Liver (tissue), 9 donors: ENCODE measurements around the gene SUGP2. TPM values are rescaled to one million over a fixed set of nuclear protein-coding genes. Genes with fewer than 3 reads are reported as not detected.

Experiments
- DNase-seq: peaks from one replicate; pipeline ENCODE4 v3.0.0-alpha.2; 2017; ENCODE audit warnings: low spot score
- H3K27ac ChIP-seq, 2 donors: one replicate each; pipeline ENCODE4 v1.7.0; 2013; ENCODE audit warnings: inconsistent platforms in 2 of 2, low read length in 2 of 2, control low read depth in 1 of 2, low read depth in 1 of 2, mild to moderate bottlenecking in 1 of 2
- H3K27me3 ChIP-seq, 4 donors: one replicate each; pipeline versions ENCODE4 v1.6.1 to v1.7.0; 2013; ENCODE audit warnings: low read length in 3 of 4, inconsistent platforms in 1 of 4, mild to moderate bottlenecking in 1 of 4, moderate library complexity in 1 of 4; ENCODE audit not compliant: control insufficient read depth in 4 of 4, insufficient read depth in 4 of 4
- H3K36me3 ChIP-seq, 4 donors: one replicate each; pipeline versions ENCODE4 v1.6.1 to v1.7.0; 2013; ENCODE audit warnings: low read length in 3 of 4, mild to moderate bottlenecking in 3 of 4, low read depth in 1 of 4, moderate library complexity in 1 of 4; ENCODE audit not compliant: control insufficient read depth in 4 of 4, insufficient read depth in 3 of 4
- H3K4me1 ChIP-seq, 4 donors: one replicate each; pipeline versions ENCODE4 v1.6.1 to v1.7.0; 2013; ENCODE audit warnings: low read length in 3 of 4, mild to moderate bottlenecking in 3 of 4, moderate library complexity in 1 of 4; ENCODE audit not compliant: control insufficient read depth in 4 of 4, insufficient read depth in 4 of 4
- H3K4me3 ChIP-seq, 3 donors: one replicate each; pipeline versions ENCODE4 v1.6.1 to v1.7.0; 2013; ENCODE audit warnings: low read length in 3 of 3, control low read depth in 1 of 3, low read depth in 1 of 3, mild to moderate bottlenecking in 1 of 3
- H3K9ac ChIP-seq, 2 donors: one replicate each; pipeline ENCODE4 v1.7.0; 2013; ENCODE audit warnings: low read length in 2 of 2, mild to moderate bottlenecking in 2 of 2, moderate library complexity in 2 of 2, control low read depth in 1 of 2, low read depth in 1 of 2
- H3K9me3 ChIP-seq, 4 donors: one replicate each; pipeline versions ENCODE4 v1.6.1 to v1.7.0; 2013; ENCODE audit warnings: low read length in 3 of 4; ENCODE audit not compliant: control insufficient read depth in 4 of 4
- EGR1 ChIP-seq, 2 donors: IDR thresholded peaks; 2 replicates each; pipeline ENCODE4 v1.6.1; 2016 to 2018; ENCODE audit warnings: antibody characterized with exemption in 2 of 2, low read depth in 2 of 2
- FOXA1 ChIP-seq: IDR thresholded peaks from 2 replicates; pipeline ENCODE4 v1.6.1; 2016; ENCODE audit warnings: antibody characterized with exemption
- HNF4A ChIP-seq, 2 donors: conservative IDR thresholded peaks; 2 replicates each; pipeline ENCODE4 v1.6.1; 2016; ENCODE audit warnings: antibody characterized with exemption in 2 of 2, mild to moderate bottlenecking in 2 of 2
- HNF4G ChIP-seq: IDR thresholded peaks from 2 replicates; pipeline ENCODE4 v1.6.1; 2016; ENCODE audit warnings: antibody characterized with exemption
- JUND ChIP-seq, 2 donors: IDR thresholded peaks; 2 replicates each; pipeline ENCODE4 v1.6.1; 2016; ENCODE audit warnings: antibody characterized with exemption in 2 of 2
- NR2F2 ChIP-seq: IDR thresholded peaks from 2 replicates; pipeline ENCODE4 v1.6.1; 2016; ENCODE audit warnings: antibody characterized with exemption
- RAD21 ChIP-seq, 2 donors: IDR thresholded peaks; 2 replicates each; pipeline ENCODE4 v1.6.1; 2016; ENCODE audit warnings: antibody characterized with exemption in 2 of 2, mild to moderate bottlenecking in 2 of 2
- SP1 ChIP-seq: IDR thresholded peaks from 2 replicates; pipeline ENCODE4 v1.6.1; 2018; ENCODE audit warnings: antibody characterized with exemption, mild to moderate bottlenecking
- TAF1 ChIP-seq: conservative IDR thresholded peaks from 2 replicates; pipeline ENCODE4 v1.6.1; 2016; ENCODE audit warnings: antibody characterized with exemption, mild to moderate bottlenecking
- YY1 ChIP-seq: IDR thresholded peaks from 2 replicates; pipeline ENCODE4 v1.6.1; 2016; ENCODE audit warnings: antibody characterized with exemption, mild to moderate bottlenecking
- WGBS: extraction: QIAGEN DNeasy Blood & Tissue Kit; methylation state at CpG from one replicate; pipeline ENCODE4 v1.1.7; 2013; 5-methylcytosine and 5-hydroxymethylcytosine counted together
- polyA plus RNA-seq, 2 donors: library from polyadenylated mRNA; stranded (reverse) in 1 of 2; unstranded in 1 of 2; fragments of 200-250 nt in 1 of 2; fragments of >200 nt in 1 of 2; fragmentation: Nextera tagmentation in 1 of 2; extraction: Ambion mirVana in 1 of 2; gene quantifications; one replicate each; pipeline versions ENCODE4 v1.2.1 to v1.2.3, GENCODE V29; 2013 to 2015
- total RNA-seq, 2 donors: library from RNA; depleted of rRNA; stranded (reverse); fragments of >200 nt; gene quantifications; one replicate each; pipeline ENCODE4 v1.2.3, GENCODE V29; 2014
- TF ChIP-seq, protein P1 (sequence below): IDR thresholded peaks from 2 replicates; pipeline ENCODE4 v1.6.1; 2016; ENCODE audit warnings: antibody characterized with exemption, mild to moderate bottlenecking
- TF ChIP-seq, protein P2 (sequence below): IDR thresholded peaks from 2 replicates; pipeline ENCODE4 v1.6.1; 2016; ENCODE audit warnings: antibody characterized with exemption
- TF ChIP-seq, protein P3 (sequence below): fragments of 150-350 bp; IDR thresholded peaks from 2 replicates; pipeline ENCODE4 v1.5.1; 2017; ENCODE audit warnings: improper control_type of control experiment, low read depth, low read length; ENCODE audit not compliant: missing input control
- TF ChIP-seq, protein P4 (sequence below): IDR thresholded peaks from 2 replicates; pipeline ENCODE4 v1.6.1; 2016; ENCODE audit warnings: antibody characterized with exemption
- TF ChIP-seq, protein P5 (sequence below): IDR thresholded peaks from 2 replicates; pipeline ENCODE4 v1.6.1; 2016; ENCODE audit warnings: antibody characterized with exemption
- donor health status: healthy.
- donor health status: healthy.
- donor health status: healthy.
- donor health status: healthy.
- donor health status: healthy.

Gene SUGP2
- total and polyA plus RNA-seq, 4 donors: 9.6 to 29.0 (median 19.2) TPM

DNA sequence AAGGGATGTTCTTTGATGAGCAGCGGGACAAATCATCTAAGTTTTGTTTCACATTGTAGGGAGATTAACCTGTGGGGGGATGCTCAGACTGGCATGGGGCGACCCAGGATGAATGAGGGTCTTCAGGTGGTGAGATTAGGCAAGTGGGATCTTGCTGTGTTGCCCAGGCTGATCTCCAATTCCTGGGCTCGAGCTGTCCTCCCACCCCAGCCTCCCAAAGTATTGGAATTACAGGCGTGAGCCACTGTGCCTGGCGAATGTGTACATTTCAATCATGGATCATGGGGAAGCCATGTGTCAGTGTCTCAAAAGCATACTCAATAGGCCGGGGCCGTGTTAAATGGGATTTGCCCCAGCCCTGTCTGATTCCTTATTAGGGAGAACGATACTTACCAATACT is 38.6 kb upstream of the SUGP2 start:
- Histone ChIP-seq H3K27ac (no peak overlapping the region), H3K27me3 (no peaks in the 10 kb centered on the region), H3K9ac (no peak overlapping the region), H3K36me3 (peaks cover 0 to 3% (median under 1%) of the 10 kb centered on the region in 4 donors), H3K4me3 (no peak overlapping the region), H3K9me3 (no peaks in the 10 kb centered on the region), H3K4me1 (peaks cover 2 to 51% (median 34%) of the 10 kb centered on the region in 4 donors)
- 96% methylated on average over 8 of the region's 8 CpGs for WGBS
- TF ChIP-seq YY1 (no peak), HNF4G (no peak), RAD21 (IDR thresholded peaks at IDR 0.05) (no peak), TAF1 (no peak), SP1 (no peak), JUND (IDR thresholded peaks at IDR 0.05) (no peak), FOXA1 (no peak), NR2F2 (no peak), EGR1 (IDR thresholded peaks at IDR 0.05; ENCODE audit: low read depth in 2 of 2) (no peak), HNF4A (conservative IDR thresholded peaks at IDR 0.05) (no peak)
- TF ChIP-seq, protein P1, sequence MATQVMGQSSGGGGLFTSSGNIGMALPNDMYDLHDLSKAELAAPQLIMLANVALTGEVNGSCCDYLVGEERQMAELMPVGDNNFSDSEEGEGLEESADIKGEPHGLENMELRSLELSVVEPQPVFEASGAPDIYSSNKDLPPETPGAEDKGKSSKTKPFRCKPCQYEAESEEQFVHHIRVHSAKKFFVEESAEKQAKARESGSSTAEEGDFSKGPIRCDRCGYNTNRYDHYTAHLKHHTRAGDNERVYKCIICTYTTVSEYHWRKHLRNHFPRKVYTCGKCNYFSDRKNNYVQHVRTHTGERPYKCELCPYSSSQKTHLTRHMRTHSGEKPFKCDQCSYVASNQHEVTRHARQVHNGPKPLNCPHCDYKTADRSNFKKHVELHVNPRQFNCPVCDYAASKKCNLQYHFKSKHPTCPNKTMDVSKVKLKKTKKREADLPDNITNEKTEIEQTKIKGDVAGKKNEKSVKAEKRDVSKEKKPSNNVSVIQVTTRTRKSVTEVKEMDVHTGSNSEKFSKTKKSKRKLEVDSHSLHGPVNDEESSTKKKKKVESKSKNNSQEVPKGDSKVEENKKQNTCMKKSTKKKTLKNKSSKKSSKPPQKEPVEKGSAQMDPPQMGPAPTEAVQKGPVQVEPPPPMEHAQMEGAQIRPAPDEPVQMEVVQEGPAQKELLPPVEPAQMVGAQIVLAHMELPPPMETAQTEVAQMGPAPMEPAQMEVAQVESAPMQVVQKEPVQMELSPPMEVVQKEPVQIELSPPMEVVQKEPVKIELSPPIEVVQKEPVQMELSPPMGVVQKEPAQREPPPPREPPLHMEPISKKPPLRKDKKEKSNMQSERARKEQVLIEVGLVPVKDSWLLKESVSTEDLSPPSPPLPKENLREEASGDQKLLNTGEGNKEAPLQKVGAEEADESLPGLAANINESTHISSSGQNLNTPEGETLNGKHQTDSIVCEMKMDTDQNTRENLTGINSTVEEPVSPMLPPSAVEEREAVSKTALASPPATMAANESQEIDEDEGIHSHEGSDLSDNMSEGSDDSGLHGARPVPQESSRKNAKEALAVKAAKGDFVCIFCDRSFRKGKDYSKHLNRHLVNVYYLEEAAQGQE: no peak
- TF ChIP-seq, protein P2, sequence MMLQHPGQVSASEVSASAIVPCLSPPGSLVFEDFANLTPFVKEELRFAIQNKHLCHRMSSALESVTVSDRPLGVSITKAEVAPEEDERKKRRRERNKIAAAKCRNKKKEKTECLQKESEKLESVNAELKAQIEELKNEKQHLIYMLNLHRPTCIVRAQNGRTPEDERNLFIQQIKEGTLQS: no peak
- TF ChIP-seq, protein P3, sequence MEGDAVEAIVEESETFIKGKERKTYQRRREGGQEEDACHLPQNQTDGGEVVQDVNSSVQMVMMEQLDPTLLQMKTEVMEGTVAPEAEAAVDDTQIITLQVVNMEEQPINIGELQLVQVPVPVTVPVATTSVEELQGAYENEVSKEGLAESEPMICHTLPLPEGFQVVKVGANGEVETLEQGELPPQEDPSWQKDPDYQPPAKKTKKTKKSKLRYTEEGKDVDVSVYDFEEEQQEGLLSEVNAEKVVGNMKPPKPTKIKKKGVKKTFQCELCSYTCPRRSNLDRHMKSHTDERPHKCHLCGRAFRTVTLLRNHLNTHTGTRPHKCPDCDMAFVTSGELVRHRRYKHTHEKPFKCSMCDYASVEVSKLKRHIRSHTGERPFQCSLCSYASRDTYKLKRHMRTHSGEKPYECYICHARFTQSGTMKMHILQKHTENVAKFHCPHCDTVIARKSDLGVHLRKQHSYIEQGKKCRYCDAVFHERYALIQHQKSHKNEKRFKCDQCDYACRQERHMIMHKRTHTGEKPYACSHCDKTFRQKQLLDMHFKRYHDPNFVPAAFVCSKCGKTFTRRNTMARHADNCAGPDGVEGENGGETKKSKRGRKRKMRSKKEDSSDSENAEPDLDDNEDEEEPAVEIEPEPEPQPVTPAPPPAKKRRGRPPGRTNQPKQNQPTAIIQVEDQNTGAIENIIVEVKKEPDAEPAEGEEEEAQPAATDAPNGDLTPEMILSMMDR: no peak
- TF ChIP-seq, protein P4, sequence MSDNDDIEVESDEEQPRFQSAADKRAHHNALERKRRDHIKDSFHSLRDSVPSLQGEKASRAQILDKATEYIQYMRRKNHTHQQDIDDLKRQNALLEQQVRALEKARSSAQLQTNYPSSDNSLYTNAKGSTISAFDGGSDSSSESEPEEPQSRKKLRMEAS: no peak
- TF ChIP-seq, protein P5, sequence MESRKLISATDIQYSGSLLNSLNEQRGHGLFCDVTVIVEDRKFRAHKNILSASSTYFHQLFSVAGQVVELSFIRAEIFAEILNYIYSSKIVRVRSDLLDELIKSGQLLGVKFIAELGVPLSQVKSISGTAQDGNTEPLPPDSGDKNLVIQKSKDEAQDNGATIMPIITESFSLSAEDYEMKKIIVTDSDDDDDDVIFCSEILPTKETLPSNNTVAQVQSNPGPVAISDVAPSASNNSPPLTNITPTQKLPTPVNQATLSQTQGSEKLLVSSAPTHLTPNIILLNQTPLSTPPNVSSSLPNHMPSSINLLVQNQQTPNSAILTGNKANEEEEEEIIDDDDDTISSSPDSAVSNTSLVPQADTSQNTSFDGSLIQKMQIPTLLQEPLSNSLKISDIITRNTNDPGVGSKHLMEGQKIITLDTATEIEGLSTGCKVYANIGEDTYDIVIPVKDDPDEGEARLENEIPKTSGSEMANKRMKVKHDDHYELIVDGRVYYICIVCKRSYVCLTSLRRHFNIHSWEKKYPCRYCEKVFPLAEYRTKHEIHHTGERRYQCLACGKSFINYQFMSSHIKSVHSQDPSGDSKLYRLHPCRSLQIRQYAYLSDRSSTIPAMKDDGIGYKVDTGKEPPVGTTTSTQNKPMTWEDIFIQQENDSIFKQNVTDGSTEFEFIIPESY: no peak
- no peak for DNase-seq
